HG03108 (cell line): ENCODE data around the gene ITGA11.

Experiments used
- ATAC-seq: cut with Tn5 transposase; IDR thresholded peaks from one replicate; pipeline ENCODE4 v1.9.1; 2021; ENCODE audit warnings: moderate library complexity; ENCODE audit not compliant: unreplicated experiment

Gene ITGA11

GRCh38 chr15:68396068-68396467, 35.9 kb downstream of the ITGA11 start:
- no peak for ATAC-seq

- no peak for ATAC-seq
Measured at GRCh38 chr15:68391121-68391520, 40.8 kb downstream of the ITGA11 start.

- ATAC-seq = no peak
Measured at GRCh38 chr15:68389936-68390817, 41.8 kb downstream of the ITGA11 start.

- no peak for ATAC-seq
Measured at GRCh38 chr15:68389041-68389930, 42.7 kb downstream of the ITGA11 start.

- ATAC-seq = no peak
Measured at GRCh38 chr15:68387381-68388143, 44.4 kb downstream of the ITGA11 start.

GRCh38 chr15:68386587-68387288, 45.2 kb downstream of the ITGA11 start:
- ATAC-seq = no peak

GRCh38 chr15:68385671-68386586, 46.0 kb downstream of the ITGA11 start:
- no peak for ATAC-seq

- no peak for ATAC-seq
Measured at GRCh38 chr15:68385240-68385561, 46.8 kb downstream of the ITGA11 start.

- no peak for ATAC-seq
Measured at GRCh38 chr15:68384451-68385239, 47.3 kb downstream of the ITGA11 start.

GRCh38 chr15:68383161-68384074, 48.5 kb downstream of the ITGA11 start:
- no peak for ATAC-seq

- ATAC-seq = no peak
Measured at GRCh38 chr15:68382286-68383007, 49.5 kb downstream of the ITGA11 start.

GRCh38 chr15:68380456-68380855, 51.5 kb downstream of the ITGA11 start:
- ATAC-seq = no peak

GRCh38 chr15:68379759-68380290, 52.1 kb downstream of the ITGA11 start:
- ATAC-seq = no peak

GRCh38 chr15:68379058-68379758, 52.8 kb downstream of the ITGA11 start:
- no peak for ATAC-seq

GRCh38 chr15:68378595-68378994, 53.4 kb downstream of the ITGA11 start:
- no peak for ATAC-seq

- ATAC-seq = no peak
Measured at GRCh38 chr15:68377766-68378165, 54.2 kb downstream of the ITGA11 start.
